Activated CD4-positive, alpha-beta T cell treated with anti-CD3 and anti-CD28 coated beads, Interleukin-2, Interleukin-6, amounts not matched to agents 100 ng/mL and 50 ng/mL, durations not matched to agents 16 hours and 8 hours (primary cell): ENCODE data around the gene AKR1C2.
"Not testable (repeated sequence)": the region's sequence is repeated elsewhere in the genome, so short reads cannot be mapped to it uniquely, and the experiment has no call there.

Source experiments
- DNase-seq: peaks from one replicate; pipeline ENCODE4 v3.0.0-alpha.2; 2020

Gene AKR1C2

GRCh38 chr10:5023177-5023805 lies 19.6 kb upstream of the AKR1C2 start:
- no peak for DNase-seq

DNA sequence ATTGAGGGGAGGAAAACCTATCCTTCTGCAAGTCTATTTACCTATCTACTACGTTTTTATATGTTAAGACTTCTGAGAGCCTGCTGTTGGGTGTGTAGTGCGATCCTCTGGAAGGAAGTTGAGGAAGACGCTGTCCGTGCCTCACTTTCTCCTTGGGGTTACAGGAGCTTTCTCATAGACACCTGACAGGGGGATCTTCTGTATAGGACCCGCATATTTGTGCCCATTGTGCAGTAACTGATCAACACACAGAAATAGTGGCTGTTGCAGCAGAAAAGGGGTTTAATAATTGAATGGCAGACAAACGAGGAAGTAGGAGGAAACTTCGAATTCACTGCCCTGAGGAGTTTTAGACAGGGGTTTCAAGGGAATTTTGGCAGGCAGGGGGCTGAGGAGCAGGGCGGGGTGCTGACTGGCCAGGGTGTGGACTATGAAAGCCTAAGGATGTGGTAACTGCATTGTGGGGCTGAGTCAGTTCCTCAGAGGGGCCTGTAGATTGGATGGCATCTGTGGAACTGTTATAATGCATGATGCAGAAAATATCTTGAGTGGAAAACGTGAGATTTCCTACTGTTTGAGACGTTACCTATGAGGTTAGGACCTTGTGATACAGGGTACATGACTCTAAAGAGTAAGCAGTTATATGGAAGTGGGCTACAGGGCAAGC lies 18.1 kb upstream of the AKR1C2 start:
- DNase-seq = not testable (repeated sequence)

DNA sequence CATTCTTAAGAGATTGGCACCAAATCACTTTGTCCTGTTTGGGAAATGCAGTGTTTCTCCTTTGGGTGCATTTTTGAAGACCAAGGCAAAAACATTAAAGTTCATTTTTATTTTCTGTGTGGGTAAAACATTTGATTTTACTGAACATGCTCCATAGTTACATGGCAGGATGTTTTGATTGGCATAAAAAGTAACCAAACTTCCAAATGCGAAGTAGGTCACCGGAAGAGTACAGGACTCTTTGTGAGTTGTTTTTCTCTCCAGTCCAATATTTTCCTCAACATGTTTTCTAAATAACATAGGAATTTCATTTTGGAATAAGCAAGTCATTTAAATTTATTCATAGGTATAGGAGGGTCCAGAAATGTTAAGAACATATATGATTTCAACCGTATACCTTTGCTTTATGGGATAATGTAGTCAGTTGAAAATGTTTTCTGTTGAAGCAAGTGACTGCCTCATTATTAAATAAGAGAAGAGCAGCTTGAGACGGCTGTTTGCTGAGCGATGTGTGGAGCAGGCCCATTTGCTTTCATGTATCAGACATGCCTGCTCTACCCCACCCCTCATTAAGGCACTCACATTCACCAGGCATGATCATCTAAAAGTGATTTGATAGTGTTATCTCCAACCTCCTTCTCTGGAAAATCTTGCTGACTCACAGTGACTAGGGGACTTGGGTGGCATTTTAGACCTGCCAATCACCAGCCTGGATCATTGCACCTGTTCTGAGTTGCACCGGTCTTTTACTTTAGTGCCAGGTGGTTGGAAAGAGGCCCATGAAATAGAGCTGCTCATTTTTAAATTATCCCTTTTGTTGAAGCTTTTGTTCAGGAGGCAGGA lies 16.3 kb upstream of the AKR1C2 start:
- DNase-seq = not testable (repeated sequence)

DNA sequence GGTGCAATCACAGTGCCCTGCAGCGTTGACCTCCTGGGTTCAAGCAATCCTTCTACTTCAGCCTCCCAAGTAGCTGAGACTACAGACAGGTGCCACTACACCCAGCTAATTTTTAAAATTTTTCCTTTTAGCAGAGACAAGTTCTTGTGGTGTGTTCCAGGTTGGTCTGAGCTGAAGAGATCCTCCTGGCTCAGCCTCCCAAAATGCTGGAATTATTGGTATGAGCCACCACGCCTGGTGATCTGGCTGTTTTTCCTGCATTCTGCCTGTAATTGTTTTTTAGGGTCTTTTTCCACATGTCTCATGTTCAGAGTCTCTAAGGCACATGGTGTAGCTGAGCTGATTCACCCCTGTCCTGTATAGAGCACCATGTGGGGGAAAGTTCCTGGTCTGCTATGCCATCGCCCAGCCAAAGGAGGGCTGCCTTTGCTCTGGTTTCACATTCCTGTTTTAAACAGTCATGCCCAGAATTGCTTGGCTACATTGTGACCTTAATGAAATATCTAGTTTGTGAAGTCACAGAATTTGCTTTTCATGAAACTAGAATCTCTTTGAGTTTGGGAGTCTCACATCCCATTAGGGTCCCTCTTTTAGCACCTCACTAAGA lies 15.1 kb upstream of the AKR1C2 start:
- not testable (repeated sequence) for DNase-seq

DNA sequence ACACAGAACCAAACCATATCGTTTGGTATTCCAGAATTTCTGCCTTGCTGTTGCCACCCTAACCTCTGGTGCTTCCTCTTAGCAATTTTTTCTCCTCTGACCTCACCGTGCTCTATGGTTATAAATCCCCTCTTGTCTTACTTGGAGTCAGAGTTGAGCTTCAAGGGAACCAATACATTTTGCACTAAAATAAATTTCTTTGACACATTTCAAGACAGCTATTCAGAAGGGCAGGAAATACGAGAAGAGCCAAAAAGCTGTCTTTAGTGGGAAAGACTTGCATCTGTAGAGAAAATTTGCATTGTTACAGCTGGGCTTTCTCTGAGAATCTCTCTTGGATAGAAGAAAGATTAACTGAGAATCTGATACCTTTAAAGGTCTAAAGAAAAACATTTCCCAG lies 14.5 kb upstream of the AKR1C2 start:
- no peak for DNase-seq

GRCh38 chr10:5014936-5015335 lies 11.3 kb upstream of the AKR1C2 start:
- no peak for DNase-seq

DNA sequence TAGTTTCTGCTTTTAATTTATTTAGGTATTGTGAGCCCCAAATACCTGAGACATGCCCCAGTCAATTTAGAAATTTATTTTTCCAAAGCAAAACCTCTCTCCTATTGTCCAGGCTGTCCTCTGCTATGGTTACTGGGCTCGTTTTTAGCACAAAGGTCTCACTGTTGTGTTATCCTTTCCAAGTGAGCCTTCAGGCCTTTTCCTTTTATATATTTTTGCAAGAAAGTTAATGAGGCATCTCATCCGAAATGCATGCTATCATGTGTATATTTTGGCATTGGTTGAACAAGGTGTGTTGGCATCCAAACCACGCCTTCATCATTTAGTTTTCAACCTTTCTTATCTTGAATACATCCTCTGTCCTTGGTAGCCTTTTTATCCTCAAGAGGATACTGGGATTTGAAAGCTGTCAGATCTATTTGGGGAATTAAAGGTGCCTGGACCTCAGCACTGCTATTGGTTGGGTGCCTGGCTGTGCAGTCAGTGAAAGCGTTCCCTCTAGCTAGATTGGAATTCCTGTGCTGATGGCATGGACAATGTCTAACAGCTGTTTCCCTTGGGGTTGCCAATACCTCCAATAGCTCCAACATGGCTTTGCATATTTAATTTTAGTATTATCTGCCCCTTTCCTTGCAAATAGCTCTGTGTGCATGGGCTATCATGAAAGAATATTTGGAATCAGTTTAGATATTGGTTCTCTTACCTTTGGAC lies 10.7 kb upstream of the AKR1C2 start:
- DNase-seq = not testable (repeated sequence)

GRCh38 chr10:5013385-5013784 lies 9.7 kb upstream of the AKR1C2 start:
- DNase-seq = no peak

DNA sequence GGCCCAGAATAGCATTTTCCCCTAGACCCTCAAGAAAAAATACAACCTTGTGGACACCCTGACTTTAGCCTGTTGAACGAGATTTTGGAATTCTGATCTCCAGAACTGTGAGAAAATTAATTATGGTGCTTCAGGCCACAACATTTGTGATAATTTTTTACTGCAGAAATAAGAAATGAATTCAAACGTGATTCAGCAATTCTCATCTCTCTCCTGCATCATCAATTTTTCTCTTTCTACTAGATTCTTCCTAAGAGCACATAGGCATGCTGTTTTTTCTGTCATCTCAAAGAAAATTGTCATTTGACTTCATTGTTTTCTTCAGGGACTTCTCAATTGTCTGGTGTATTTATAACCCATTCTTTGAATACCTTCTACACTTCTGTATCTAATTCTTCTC lies 8.9 kb upstream of the AKR1C2 start:
- DNase-seq = no peak

DNA sequence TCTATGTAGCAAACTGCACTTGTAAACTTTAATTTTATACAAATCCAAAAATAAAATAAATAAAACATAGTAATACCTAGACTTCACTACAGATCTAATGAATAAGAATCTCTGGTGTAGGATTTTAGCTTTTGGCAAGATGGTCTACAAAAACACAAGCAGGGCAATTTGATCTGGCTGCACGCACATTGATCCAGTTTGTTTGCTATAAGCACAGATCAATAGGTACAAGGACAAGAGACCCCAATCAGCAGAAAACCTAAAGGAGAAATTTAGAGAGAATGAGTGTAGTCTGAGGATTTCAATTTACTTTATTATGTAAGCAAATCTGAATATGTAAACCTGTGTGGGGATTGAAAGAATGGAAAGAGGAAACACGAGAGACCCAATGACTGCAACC lies 7.7 kb upstream of the AKR1C2 start:
- DNase-seq = not testable (repeated sequence)

GRCh38 chr10:5010043-5010442 lies 6.4 kb upstream of the AKR1C2 start:
- DNase-seq = not testable (repeated sequence)

GRCh38 chr10:5008857-5009548 lies 5.3 kb upstream of the AKR1C2 start:
- DNase-seq = not testable (repeated sequence)

GRCh38 chr10:5004501-5004900 lies 844 bp upstream of the AKR1C2 start:
- not testable (repeated sequence) for DNase-seq

DNA sequence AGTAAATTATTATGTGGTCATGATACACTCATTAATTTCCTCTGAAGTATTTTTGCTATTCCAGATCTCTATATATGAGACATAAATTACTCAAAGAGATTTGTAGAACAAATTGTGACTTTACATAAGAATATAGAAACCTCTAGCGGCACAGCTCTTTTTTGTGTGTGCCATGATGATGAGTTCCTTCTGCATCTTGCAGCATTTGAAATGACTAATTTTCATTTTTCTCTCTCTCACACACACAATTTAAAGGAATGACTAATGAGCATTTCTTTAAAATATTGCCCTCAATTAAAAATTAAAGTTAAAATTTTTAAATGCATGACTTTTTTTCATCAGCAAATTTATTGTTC lies 351 bp upstream of the AKR1C2 start:
- DNase-seq = not testable (repeated sequence)

DNA sequence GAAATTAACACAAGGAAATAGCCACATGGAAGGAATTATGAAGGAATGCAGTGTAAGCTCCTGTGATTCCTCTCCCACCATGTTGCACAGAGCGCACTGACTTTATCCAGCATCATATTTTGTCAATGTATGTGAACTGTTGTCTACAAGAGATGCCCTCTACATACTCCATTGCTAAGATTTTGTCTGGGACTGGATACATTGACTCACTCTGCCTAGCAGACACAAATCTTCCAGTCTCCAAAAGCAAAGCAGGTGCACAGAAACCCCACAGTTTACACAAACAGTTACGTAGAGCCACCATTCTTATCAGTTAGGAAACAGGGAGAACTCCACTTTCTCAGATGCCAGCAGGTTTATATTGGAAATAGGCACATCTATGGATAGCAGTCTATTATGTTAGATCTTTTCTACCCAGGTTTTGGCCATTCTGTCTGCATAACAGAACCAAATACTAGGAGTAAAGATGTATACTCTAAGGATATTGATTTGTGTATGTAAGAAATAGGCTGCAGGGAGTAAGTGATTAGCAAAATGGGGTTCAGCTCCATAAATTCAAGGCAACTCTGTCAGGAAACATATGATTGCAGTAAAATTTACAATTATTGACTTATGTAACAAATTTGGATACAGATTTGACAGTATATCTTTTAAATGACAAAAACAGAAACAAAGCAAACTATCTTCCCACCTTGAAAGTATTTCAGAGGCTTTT lies 1.5 kb downstream of the AKR1C2 start:
- no peak for DNase-seq

GRCh38 chr10:4998671-4999070 lies 5.0 kb downstream of the AKR1C2 start:
- no peak for DNase-seq

DNA sequence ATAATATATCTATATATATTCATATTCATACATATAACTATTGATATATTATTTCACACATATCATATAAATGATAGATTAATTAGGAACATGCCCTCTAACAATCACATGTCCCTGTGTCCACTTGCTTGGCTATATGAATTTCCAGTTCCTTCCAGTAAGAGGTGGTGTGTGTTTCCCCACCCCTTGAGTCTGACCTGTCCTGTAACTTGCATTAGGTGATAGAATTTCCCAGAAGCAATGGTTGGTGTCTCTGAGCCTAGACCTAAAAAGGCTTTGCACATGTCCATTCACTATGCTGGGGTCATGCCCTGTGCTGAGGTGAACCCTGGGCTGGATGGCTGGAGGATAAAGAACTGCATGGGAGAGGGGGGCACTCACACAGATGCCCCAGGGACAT lies 9.4 kb downstream of the AKR1C2 start:
- DNase-seq = not testable (repeated sequence)

GRCh38 chr10:4992564-4992963 lies 11.1 kb downstream of the AKR1C2 start:
- not testable (repeated sequence) for DNase-seq

DNA sequence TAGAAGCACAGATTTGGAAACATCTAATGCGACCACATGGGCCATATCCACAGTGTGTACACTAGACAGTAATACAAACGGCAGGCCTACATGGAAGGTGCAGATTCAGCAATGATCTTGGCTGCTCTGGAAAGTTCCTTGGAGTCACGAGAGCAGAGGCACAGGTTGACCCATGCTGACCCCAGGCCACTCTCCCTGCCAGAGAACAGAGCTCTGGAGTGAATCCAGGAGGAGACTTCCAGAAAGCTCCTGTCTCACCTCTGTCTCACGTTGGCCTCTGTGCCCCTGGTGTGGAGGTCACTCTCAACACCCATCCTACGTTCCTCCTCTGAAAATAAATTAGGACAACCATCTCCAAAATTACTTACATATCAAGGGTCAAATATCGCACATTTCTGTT lies 12.2 kb downstream of the AKR1C2 start:
- DNase-seq = not testable (repeated sequence)

- no peak for DNase-seq
Observed at GRCh38 chr10:4990217-4990616, 13.4 kb downstream of the AKR1C2 start.

GRCh38 chr10:4988000-4988641 lies 15.5 kb downstream of the AKR1C2 start:
- not testable (repeated sequence) for DNase-seq
